GM12875 (cell line): Measurements from ENCODE around the gene BRI3.

Experiments
- H3K4me3 ChIP-seq: one replicate; pipeline ENCODE4 v1.5.1; 2011; ENCODE audit warnings: low read depth, low read length, control low read depth
- TF ChIP-seq, protein P1 (sequence below): IDR thresholded peaks from 2 replicates; pipeline ENCODE4 v1.5.1; 2011; ENCODE audit warnings: low read depth, mild to moderate bottlenecking, control low read depth, inconsistent platforms, low read length, moderate library complexity, borderline replicate concordance; ENCODE audit not compliant: insufficient read depth

BRI3 gene

DNA sequence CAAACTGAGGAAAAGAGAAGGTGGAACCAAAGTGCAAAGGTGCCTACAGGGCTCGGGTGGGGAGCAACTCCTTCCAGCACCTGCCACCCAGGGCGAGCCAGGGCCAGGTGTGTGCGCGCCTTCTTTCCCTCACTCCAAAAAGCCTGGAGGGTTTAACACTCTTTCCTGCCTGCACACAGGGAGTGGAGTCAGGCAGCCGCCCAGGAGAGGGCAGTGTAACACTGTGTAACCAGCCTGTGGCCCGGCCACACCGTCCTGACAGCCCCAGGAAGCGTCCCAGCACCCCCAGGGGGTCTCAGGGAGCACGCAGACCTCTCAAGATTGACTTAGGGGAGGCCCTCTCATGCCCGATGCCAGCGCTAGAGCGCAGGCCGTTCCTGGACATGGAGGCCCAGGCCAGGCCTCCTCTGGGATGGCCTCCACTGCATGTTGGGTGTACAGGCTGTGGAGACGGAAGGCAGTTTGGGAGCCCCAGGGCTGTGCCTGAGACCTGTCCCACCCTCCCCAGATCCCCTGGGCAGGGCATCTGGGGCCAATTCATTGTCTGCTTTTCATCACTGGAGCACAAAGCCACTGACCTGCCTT is 13.4 kb downstream of the BRI3 start:
- TF ChIP-seq, protein P1, sequence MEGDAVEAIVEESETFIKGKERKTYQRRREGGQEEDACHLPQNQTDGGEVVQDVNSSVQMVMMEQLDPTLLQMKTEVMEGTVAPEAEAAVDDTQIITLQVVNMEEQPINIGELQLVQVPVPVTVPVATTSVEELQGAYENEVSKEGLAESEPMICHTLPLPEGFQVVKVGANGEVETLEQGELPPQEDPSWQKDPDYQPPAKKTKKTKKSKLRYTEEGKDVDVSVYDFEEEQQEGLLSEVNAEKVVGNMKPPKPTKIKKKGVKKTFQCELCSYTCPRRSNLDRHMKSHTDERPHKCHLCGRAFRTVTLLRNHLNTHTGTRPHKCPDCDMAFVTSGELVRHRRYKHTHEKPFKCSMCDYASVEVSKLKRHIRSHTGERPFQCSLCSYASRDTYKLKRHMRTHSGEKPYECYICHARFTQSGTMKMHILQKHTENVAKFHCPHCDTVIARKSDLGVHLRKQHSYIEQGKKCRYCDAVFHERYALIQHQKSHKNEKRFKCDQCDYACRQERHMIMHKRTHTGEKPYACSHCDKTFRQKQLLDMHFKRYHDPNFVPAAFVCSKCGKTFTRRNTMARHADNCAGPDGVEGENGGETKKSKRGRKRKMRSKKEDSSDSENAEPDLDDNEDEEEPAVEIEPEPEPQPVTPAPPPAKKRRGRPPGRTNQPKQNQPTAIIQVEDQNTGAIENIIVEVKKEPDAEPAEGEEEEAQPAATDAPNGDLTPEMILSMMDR, result peak; percentile 76
- H3K4me3 ChIP-seq, result no peak overlapping the region

DNA sequence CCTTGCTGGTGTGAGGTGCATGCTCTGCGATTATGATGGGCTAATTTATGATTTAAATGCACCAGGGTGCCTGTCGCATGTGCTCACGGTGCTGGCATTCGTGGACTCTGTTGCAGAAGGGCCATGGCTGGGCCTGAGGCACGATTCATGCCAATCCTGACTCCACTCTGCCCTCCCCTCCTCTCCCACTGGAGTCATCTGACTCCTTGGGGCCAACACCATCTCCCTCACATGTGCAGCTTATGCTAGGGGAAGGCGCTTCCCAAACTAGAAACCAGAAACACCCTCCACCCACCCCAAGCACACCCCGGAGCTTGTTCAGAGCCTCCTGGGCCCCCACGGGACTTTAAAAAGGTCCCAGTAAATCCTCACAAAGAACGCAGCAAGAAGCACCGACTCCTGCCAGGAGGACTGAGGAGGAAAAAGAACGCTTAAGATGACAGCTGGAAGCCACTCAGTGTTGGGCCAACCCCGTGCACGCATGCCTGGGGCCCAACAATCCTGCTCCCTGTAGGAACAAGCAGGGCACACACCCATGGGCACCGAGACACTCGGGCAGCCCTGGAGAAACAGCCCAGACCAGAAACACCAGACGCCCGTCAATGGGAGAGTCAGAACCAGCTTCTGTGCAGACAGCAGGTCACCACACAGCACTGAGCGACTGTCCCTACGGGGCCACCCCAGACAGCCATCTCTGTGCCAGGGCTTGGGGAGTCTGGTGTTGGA is 14.1 kb downstream of the BRI3 start:
- no peak overlapping the region for H3K4me3 ChIP-seq
- TF ChIP-seq, protein P1, result no peak

DNA sequence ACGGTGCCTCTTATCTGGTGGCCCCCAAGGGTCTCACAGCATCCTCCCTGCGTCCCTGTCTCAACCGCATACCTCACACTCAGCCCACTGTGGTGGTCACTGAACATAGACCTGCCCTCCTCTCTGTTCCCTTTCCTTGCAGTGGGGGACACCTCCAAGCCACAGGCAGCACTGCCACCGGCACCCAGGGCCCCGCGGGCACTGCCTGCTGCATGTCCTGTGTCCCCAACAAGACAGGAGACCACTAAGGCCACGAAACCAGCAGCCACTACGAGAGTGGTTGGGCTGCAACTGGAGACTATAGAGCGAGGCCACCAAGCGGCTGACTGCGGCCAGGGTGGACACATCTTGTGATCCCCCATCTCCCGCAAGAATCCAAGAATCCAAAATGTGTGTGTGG is 15.3 kb downstream of the BRI3 start:
- H3K4me3 ChIP-seq, result no peak overlapping the region
- TF ChIP-seq, protein P1, result no peak

DNA sequence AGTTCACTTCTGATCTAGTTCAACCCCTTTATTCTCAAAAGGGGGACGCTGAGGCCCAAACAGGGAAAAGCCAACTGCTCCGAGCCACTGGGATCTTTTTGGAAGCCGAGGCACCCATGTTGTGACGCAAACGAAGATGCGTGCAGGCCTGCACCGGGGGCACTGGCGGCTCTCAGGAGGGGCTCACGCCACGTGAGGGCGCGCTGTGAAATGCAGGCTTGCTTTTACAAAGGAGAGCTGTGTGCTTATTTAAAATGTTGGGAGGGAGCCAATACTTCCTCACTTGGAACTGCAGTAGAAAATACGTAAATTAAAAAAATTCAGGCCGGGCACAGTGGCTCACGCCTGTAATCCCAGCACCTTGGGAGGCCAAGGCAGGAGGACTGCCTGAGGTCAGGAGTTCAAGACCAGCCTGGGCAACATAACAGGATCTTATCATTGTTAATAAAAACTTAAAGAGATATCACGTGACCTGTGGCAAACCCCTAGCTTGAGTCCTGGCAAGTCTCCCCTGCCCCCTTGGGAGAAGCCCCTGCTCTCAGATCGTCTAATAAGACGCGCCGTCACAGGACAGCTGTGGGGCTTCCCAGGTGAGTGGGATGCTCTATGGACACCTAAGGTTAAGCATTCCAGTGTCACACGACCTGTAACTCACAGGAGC is 16.3 kb downstream of the BRI3 start:
- TF ChIP-seq, protein P1, result no peak
- H3K4me3 ChIP-seq, result no peak overlapping the region

DNA sequence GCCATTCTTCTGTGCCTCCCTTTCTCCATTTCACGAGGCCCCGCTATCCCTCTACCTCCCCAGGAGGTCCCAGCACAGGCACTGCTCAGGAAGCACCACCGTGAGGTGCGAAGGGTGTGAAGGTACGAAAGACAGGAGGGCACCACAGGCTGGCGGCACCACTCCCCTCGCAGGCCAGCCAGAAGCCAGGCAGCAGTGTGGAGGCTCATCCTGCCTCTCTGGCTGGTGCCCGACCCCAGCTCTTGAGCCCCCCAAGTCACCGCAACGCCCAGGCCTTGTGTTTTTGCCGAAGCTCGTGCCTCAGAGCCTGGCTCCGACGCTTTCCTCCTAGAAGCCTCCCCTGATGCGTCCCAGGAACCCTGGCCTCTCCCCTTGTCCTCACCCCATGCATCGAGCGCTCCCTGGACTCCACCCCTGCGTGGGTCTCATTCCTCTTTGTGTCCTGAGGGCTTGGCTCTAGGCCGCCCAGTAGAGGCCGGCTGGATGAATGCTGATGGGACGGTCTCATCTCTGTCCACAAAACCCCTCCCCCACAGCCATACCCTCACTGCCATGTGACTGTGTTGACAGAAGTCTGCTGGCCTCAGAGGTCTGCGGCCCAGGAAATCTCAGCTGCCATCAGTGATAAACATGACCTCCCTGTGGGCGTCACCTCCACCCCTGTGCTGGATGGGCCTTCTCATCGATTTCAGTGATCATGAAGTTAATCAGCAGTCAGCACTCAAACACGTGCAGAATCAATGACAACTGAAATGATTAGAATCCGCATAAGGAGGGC is 19.3 kb downstream of the BRI3 start:
- TF ChIP-seq, protein P1, result no peak
- H3K4me3 ChIP-seq, result no peak overlapping the region

DNA sequence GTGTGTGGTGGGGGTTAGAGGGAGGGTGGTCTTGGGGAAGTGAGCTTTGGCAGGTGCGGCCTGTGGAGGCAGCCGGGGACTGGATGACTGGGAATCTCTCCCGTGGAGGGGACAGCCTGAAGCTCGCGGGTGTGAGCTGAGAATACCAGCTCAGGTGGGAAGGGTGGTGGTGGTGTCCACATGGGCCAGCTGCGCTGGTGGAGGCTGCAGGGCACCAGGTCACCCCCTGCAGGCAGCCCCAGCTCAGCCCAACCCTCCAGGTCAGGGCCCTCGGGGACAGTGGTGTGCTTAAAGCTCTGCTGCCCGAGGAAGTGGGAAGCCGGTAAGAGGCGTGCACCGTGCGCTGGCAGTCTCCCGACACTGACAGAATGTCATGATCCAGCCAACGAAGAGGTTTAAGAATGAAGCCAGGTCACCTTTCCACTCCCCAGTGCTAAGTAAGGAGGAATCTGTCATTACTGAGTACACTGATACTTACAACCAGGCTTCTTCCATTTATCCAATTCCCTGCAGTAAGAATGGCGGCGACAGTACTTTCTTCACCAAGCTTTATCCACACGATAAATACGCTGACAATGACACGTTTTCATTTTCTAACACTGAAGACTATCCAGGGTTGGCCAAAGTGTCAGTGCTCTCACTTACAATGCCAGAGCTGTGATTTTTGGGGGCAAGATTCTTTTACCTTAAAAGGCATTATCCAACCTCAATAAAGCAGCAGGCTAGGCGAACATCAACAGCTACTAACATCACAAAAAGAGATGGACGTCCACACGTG is 20.4 kb downstream of the BRI3 start:
- no peak overlapping the region for H3K4me3 ChIP-seq
- TF ChIP-seq, protein P1, result no peak
